Activated CD8-positive, alpha-beta T cell treated with anti-CD3 and anti-CD28 coated beads for 36 hours (primary cell): Measurements from ENCODE around the gene RAPGEF2. TPM values are rescaled to one million over a fixed set of nuclear protein-coding genes. Genes with fewer than 3 reads are reported as not detected.
"Not testable (repeated sequence)": the region's sequence is repeated elsewhere in the genome, so short reads cannot be mapped to it uniquely, and the experiment has no call there.

Experiments used
- ATAC-seq: fragments of 200-7000 bp; cut with Tn5 transposase; one replicate; pipeline ENCODE4 v1.10.0; 2021; ENCODE audit warnings: mild to moderate bottlenecking, moderate library complexity
- CTCF ChIA-PET: fragments of 350-600 bp; sonication (Branson Sonifier 250); formaldehyde crosslinking; loops from one replicate; lab custom pipeline; 2021; ENCODE audit warnings: antibody characterized with exemption; lab: Charles Lee
- POLR2A ChIA-PET: fragments of 350-600 bp; sonication (Branson Sonifier 250); formaldehyde crosslinking; loops from one replicate; lab custom pipeline; 2021; ENCODE audit warnings: antibody characterized with exemption; lab: Charles Lee
- DNase-seq: peaks from one replicate; pipeline ENCODE4 v3.0.0-alpha.2; 2020
- H3K27ac Mint-ChIP-seq: one replicate; pipeline ENCODE4 v1.8.0; 2021; ENCODE audit warnings: mild to moderate bottlenecking, mixed read lengths
- H3K27me3 Mint-ChIP-seq: one replicate; pipeline ENCODE4 v1.8.0; 2021; ENCODE audit warnings: mixed read lengths
- H3K36me3 Mint-ChIP-seq: one replicate; pipeline ENCODE4 v1.8.0; 2021; ENCODE audit warnings: low read depth, mixed read lengths
- H3K4me1 Mint-ChIP-seq: one replicate; pipeline ENCODE4 v1.8.0; 2021; ENCODE audit warnings: low read depth, mixed read lengths
- H3K4me3 Mint-ChIP-seq: one replicate; pipeline ENCODE4 v1.8.0; 2021; ENCODE audit warnings: mild to moderate bottlenecking, moderate library complexity, mixed read lengths
- H3K9me3 Mint-ChIP-seq: one replicate; pipeline ENCODE4 v1.8.0; 2021; ENCODE audit warnings: mixed read lengths
- intact Hi-C: fragments of 100-400 bp; cut with micrococcal nuclease; formaldehyde crosslinking; loops from one replicate; pipeline ENCODE4 v1.10.0; 2022
- total RNA-seq, 2 experiments: library from RNA; stranded (reverse); gene quantifications; one replicate each; pipeline ENCODE4 v1.2.3, GENCODE V29; 2021
- TF ChIP-seq, protein P1 (sequence below): fragments of 200-600 bp; IDR thresholded peaks from one replicate; pipeline ENCODE4 v1.8.0; 2022; ENCODE audit warnings: antibody characterized with exemption, mild to moderate bottlenecking

Gene RAPGEF2
- total RNA-seq, 2 experiments from 2014 or later, result 13.7 to 14.8 TPM

DNA sequence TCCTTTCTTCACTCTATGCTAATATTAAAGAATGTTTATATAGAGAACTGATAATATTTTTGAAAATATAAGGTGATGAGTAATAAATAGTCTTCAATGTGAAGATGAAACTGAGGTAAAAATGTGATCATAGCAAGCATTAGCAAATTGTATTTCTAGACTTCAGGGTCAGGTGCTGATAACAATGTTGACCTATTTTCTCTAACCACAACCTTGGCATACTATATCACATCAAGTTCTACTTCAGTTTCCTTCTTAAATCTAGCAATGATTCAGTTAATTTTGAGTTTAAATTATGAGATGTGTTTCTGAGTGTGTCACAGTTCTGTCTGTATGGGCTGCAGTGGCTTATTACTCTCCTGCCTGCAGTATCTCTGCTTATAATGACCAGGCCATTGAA is 209.4 kb downstream of the RAPGEF2 start:
- CTCF ChIA-PET, result no interaction called here
- intact Hi-C loops, result no loop called here
- no peak overlapping the region for H3K27ac Mint-ChIP-seq
- TF ChIP-seq, protein P1, sequence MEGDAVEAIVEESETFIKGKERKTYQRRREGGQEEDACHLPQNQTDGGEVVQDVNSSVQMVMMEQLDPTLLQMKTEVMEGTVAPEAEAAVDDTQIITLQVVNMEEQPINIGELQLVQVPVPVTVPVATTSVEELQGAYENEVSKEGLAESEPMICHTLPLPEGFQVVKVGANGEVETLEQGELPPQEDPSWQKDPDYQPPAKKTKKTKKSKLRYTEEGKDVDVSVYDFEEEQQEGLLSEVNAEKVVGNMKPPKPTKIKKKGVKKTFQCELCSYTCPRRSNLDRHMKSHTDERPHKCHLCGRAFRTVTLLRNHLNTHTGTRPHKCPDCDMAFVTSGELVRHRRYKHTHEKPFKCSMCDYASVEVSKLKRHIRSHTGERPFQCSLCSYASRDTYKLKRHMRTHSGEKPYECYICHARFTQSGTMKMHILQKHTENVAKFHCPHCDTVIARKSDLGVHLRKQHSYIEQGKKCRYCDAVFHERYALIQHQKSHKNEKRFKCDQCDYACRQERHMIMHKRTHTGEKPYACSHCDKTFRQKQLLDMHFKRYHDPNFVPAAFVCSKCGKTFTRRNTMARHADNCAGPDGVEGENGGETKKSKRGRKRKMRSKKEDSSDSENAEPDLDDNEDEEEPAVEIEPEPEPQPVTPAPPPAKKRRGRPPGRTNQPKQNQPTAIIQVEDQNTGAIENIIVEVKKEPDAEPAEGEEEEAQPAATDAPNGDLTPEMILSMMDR, result no peak
- H3K4me1 Mint-ChIP-seq, result no peaks in the 10 kb centered on the region
- H3K4me3 Mint-ChIP-seq, result no peak overlapping the region
- no peaks in the 10 kb centered on the region for H3K9me3 Mint-ChIP-seq
- ATAC-seq, result no peak
- no peaks in the 10 kb centered on the region for H3K27me3 Mint-ChIP-seq
- POLR2A ChIA-PET, result no interaction called here
- DNase-seq, result no peak
- H3K36me3 Mint-ChIP-seq, result peaks cover 11% of the 10 kb centered on the region

DNA sequence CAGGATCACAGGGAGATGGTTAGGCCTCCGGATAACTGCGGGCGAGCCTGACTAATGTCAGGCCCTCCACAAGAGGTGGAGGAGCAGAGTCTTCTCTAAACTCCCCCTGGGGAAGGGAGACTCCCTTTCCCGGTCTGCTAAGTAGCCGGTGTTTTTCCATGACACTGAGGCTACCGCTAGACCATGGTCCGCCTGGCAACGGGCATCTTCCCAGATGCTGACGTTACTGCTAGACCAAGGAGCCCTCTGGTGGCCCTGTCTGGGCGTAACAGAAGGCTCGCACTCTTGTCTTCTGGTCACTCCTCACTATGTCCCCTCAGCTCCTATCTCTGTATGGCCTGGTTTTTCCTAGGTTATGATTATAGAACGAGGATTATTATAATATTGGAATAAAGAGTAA is 213.0 kb downstream of the RAPGEF2 start:
- H3K27ac Mint-ChIP-seq, POLR2A ChIA-PET, H3K9me3 Mint-ChIP-seq, H3K27me3 Mint-ChIP-seq, H3K4me3 Mint-ChIP-seq, ATAC-seq, CTCF ChIA-PET, intact Hi-C loops, H3K4me1 Mint-ChIP-seq: not testable (repeated sequence)
- H3K36me3 Mint-ChIP-seq, result peaks cover 14% of the 10 kb centered on the region
- TF ChIP-seq, protein P1, result peak; percentile 21
- peak; percentile 22 for DNase-seq

DNA sequence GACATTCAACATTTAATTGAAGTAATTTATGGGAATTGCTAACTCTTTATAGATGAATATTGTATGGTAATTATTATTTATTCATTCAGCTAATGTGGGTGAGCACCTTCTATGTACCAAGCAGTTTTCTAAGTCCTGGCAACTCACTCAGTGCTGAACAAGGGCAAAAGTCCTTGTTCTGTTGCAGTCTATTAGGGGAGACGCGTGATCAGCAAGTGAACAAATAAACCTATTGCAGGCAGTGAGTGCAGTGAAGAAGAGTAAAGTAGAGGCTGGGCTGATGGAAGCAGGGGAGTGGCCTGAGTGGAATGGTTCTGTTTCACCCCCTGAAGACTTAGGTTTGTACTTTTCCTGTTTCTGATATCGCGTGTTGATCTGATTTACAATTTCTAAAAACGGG is 214.3 kb downstream of the RAPGEF2 start:
- TF ChIP-seq, protein P1, result no peak
- ChIA-PET POLR2A (no interaction called here), CTCF (no interaction called here)
- no peaks in the 10 kb centered on the region for H3K9me3 Mint-ChIP-seq
- no peaks in the 10 kb centered on the region for H3K27me3 Mint-ChIP-seq
- intact Hi-C loops, result no loop called here
- H3K27ac Mint-ChIP-seq, result no peak overlapping the region
- DNase-seq (no peak), ATAC-seq (no peak)
- no peak overlapping the region for H3K4me3 Mint-ChIP-seq
- H3K4me1 Mint-ChIP-seq, result no peaks in the 10 kb centered on the region
- H3K36me3 Mint-ChIP-seq, result peaks cover 17% of the 10 kb centered on the region

DNA sequence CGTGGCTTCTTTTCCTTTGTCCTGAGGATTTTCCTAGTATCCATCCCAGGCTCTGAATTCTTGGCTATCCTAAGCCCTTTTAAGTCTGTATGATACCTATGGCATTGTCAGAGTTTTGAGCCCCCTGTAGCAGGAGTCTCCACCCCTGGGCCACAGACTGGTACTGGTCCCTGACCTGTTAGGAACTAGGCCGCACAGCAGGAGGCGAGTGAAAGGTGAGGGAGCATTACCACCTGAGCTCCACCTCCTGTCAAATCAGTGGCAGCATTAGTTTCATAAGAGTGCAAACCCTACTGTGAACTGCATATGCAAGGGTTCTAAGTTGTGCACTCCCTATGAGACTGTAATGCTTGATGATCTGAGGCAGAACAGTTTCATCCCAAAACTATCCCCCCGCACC is 216.1 kb downstream of the RAPGEF2 start:
- ChIA-PET CTCF (no interaction called here), POLR2A (no interaction called here)
- Mint-ChIP-seq H3K4me1 (no peaks in the 10 kb centered on the region), H3K9me3 (no peaks in the 10 kb centered on the region), H3K36me3 (peaks cover 28% of the 10 kb centered on the region), H3K27me3 (no peaks in the 10 kb centered on the region), H3K4me3 (no peak overlapping the region), H3K27ac (no peak overlapping the region)
- TF ChIP-seq, protein P1, result no peak
- intact Hi-C loops, result no loop called here
- DNase-seq (no peak), ATAC-seq (no peak)

DNA sequence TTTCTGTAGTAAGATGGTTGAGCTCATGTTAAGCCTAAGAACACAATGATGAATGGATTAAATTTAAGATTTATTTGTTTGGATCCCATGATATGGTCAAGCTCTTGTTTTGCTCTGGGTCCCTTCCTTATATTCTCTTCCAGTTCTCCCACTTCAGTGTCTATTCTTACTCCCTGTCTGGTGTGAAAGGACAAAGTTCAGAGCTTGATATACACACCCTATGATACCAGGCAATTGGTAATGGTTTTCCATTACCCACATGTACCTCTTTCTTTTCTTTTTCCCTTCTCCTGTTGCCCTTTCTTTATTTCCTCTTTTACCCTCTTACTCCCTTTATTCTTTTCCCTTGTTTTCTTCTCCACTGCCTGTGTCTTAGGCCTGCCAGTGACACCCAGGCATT is 223.6 kb downstream of the RAPGEF2 start:
- H3K9me3 Mint-ChIP-seq, result no peaks in the 10 kb centered on the region
- CTCF ChIA-PET, result no interaction called here
- TF ChIP-seq, protein P1, result no peak
- POLR2A ChIA-PET, result no interaction called here
- peaks cover 21% of the 10 kb centered on the region for H3K36me3 Mint-ChIP-seq
- ATAC-seq, result no peak
- no peaks in the 10 kb centered on the region for H3K27me3 Mint-ChIP-seq
- H3K27ac Mint-ChIP-seq, result no peak overlapping the region
- H3K4me1 Mint-ChIP-seq, result no peaks in the 10 kb centered on the region
- no peak overlapping the region for H3K4me3 Mint-ChIP-seq
- no peak for DNase-seq
- intact Hi-C loops, result no loop called here
